HEK293T (cell line): ENCODE data around the gene CASZ1.

Source experiments
- BHLHE40 ChIP-seq: fragments of 450-650 bp; IDR thresholded peaks from 2 replicates; pipeline ENCODE4 v1.6.1; 2016; ENCODE audit warnings: mild to moderate bottlenecking, moderate library complexity, borderline replicate concordance
- FOXA1 ChIP-seq: fragments of 450-650 bp; IDR thresholded peaks from 2 replicates; pipeline ENCODE4 v1.6.1; 2016; ENCODE audit warnings: mild to moderate bottlenecking

DNA sequence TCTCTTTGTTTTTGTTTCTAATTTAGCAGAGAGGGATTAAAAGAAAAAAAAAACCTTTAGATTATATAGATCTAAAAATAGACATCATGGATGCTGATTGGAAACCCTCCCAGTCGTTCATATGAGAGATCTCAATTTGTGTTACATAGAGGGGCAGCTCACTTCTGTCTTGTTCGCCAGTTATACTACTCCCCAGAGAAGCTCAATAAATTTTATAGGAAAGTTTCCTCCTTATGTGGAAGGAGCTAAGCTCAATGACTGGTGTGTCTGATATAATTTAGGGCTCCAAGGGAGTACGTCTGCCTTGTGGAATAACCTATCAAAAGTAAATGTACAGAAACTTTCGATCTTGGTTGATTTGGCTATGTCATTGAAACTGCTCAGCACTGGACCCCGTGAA lies 204.1 kb downstream of the CASZ1 start:
- TF ChIP-seq BHLHE40, result no peak
- TF ChIP-seq FOXA1, result no peak
